Measurements from ENCODE around the gene SIPA1. TPM values are rescaled to one million over a fixed set of nuclear protein-coding genes. Genes with fewer than 3 reads are reported as not detected.

SIPA1 gene
- total and polyA plus RNA-seq, 9 of the 15 experiments (the other 6 are each of a cell fraction or from before 2014, with no cell fraction given): 0.25 to 85.8 (median 16.8) TPM

GRCh38 chr11:65652511-65653228, 14.8 kb downstream of the SIPA1 start (continued):
- TF ChIP-seq, protein P1, sequence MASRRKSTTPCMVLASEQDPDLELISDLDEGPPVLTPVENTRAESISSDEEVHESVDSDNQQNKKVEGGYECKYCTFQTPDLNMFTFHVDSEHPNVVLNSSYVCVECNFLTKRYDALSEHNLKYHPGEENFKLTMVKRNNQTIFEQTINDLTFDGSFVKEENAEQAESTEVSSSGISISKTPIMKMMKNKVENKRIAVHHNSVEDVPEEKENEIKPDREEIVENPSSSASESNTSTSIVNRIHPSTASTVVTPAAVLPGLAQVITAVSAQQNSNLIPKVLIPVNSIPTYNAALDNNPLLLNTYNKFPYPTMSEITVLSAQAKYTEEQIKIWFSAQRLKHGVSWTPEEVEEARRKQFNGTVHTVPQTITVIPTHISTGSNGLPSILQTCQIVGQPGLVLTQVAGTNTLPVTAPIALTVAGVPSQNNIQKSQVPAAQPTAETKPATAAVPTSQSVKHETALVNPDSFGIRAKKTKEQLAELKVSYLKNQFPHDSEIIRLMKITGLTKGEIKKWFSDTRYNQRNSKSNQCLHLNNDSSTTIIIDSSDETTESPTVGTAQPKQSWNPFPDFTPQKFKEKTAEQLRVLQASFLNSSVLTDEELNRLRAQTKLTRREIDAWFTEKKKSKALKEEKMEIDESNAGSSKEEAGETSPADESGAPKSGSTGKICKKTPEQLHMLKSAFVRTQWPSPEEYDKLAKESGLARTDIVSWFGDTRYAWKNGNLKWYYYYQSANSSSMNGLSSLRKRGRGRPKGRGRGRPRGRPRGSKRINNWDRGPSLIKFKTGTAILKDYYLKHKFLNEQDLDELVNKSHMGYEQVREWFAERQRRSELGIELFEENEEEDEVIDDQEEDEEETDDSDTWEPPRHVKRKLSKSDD (conservative IDR thresholded peaks at IDR 0.05; ENCODE audit: low read length): no peak
- TF ChIP-seq ZNF740 (CRISPR knock-in tag; IDR thresholded peaks at IDR 0.05): no peak
- TF ChIP-seq ZNF740 (tag; IDR thresholded peaks at IDR 0.05): no peak
- TF ChIP-seq, protein P2, sequence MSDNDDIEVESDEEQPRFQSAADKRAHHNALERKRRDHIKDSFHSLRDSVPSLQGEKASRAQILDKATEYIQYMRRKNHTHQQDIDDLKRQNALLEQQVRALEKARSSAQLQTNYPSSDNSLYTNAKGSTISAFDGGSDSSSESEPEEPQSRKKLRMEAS (CRISPR knock-in tag; IDR thresholded peaks at IDR 0.05): no peak
- TF ChIP-seq, protein P3, sequence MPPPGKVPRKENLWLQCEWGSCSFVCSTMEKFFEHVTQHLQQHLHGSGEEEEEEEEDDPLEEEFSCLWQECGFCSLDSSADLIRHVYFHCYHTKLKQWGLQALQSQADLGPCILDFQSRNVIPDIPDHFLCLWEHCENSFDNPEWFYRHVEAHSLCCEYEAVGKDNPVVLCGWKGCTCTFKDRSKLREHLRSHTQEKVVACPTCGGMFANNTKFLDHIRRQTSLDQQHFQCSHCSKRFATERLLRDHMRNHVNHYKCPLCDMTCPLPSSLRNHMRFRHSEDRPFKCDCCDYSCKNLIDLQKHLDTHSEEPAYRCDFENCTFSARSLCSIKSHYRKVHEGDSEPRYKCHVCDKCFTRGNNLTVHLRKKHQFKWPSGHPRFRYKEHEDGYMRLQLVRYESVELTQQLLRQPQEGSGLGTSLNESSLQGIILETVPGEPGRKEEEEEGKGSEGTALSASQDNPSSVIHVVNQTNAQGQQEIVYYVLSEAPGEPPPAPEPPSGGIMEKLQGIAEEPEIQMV (tag; conservative IDR thresholded peaks at IDR 0.05; ENCODE audit: low read depth): no peak
- TF ChIP-seq, protein P4, sequence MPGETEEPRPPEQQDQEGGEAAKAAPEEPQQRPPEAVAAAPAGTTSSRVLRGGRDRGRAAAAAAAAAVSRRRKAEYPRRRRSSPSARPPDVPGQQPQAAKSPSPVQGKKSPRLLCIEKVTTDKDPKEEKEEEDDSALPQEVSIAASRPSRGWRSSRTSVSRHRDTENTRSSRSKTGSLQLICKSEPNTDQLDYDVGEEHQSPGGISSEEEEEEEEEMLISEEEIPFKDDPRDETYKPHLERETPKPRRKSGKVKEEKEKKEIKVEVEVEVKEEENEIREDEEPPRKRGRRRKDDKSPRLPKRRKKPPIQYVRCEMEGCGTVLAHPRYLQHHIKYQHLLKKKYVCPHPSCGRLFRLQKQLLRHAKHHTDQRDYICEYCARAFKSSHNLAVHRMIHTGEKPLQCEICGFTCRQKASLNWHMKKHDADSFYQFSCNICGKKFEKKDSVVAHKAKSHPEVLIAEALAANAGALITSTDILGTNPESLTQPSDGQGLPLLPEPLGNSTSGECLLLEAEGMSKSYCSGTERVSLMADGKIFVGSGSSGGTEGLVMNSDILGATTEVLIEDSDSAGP (CRISPR knock-in tag; IDR thresholded peaks at IDR 0.05): no peak
- peak; percentile 55 to 73; a peak in 2 of 4 replicates for TF ChIP-seq FOXK2 (conservative IDR thresholded peaks at IDR 0.05 in 1 of 2, IDR thresholded peaks at IDR 0.05 in 1 of 2; ENCODE audit: low read depth in 2 of 2)
- no peak for TF ChIP-seq ZNF644 (tag; IDR thresholded peaks at IDR 0.05; ENCODE audit: low read depth)
- peak; percentile 72 for TF ChIP-seq PCBP1 (IDR thresholded peaks at IDR 0.05; ENCODE audit: low read depth, low read length, poor library complexity, severe bottlenecking)
- no peak for TF ChIP-seq TEAD2 (tag; IDR thresholded peaks at IDR 0.05)
- 0 out of 2 replicates have a peak, but pooled peaks have one; percentile 47 for TF ChIP-seq MTA1 (IDR thresholded peaks at IDR 0.05; ENCODE audit: borderline replicate concordance)
- TF ChIP-seq FOS (IDR thresholded peaks at IDR 0.05; ENCODE audit: extremely low read depth, insufficient read length): no peak
- peak; percentile 94 for TF ChIP-seq MEIS2 (IDR thresholded peaks at IDR 0.05; ENCODE audit: partially characterized antibody)
- no peak for TF ChIP-seq NR0B1 (IDR thresholded peaks at IDR 0.05; ENCODE audit: partially characterized antibody)
- no peak for TF ChIP-seq ZZZ3 (IDR thresholded peaks at IDR 0.05)
- no peak for TF ChIP-seq MTA2 (IDR thresholded peaks at IDR 0.05; ENCODE audit: low read depth)
- TF ChIP-seq HEY1 (CRISPR knock-in tag; IDR thresholded peaks at IDR 0.05; ENCODE audit: borderline replicate concordance): 0 out of 2 replicates have a peak, but pooled peaks have one; percentile 26
- TF ChIP-seq RBFOX2 (IDR thresholded peaks at IDR 0.05; ENCODE audit: low read depth, low read length): peak; percentile 90
- TF ChIP-seq ZBED1 (IDR thresholded peaks at IDR 0.05): no peak
